Mesendoderm (in vitro differentiated cells): ENCODE measurements around the gene LATS2. TPM values are rescaled to one million over a fixed set of nuclear protein-coding genes. Genes with fewer than 3 reads are reported as not detected.

Experiments used
- DNase-seq: peaks from one replicate; pipeline ENCODE4 v3.0.0; 2013
- H2AK5ac ChIP-seq: 2 replicates; pipeline ENCODE4 v1.6.1; 2013; ENCODE audit warnings: low read length, inconsistent platforms
- H2BK120ac ChIP-seq: 2 replicates; pipeline ENCODE4 v1.6.1; 2013; ENCODE audit warnings: low read depth, mild to moderate bottlenecking, low read length, moderate library complexity, mixed read lengths
- H2BK15ac ChIP-seq: replicated peaks from 2 replicates; pipeline ENCODE4 v1.6.1; 2013; ENCODE audit warnings: low read depth, mild to moderate bottlenecking, moderate library complexity
- H2BK5ac ChIP-seq: 2 replicates; pipeline ENCODE4 v1.6.1; 2013; ENCODE audit warnings: low read length, inconsistent platforms
- H3K18ac ChIP-seq: 2 replicates; pipeline ENCODE4 v1.6.1; 2013; ENCODE audit warnings: mild to moderate bottlenecking, low read length, mixed read lengths
- H3K23ac ChIP-seq: one replicate; pipeline ENCODE4 v1.6.1; 2013; ENCODE audit warnings: low read length
- H3K27ac ChIP-seq: 2 replicates; pipeline ENCODE4 v1.5.1; 2013; ENCODE audit warnings: low read depth, mild to moderate bottlenecking, inconsistent platforms, low read length, moderate library complexity
- H3K27me3 ChIP-seq: 2 replicates; pipeline ENCODE4 v1.6.1; 2013; ENCODE audit warnings: low read length, control low read depth, mild to moderate bottlenecking, inconsistent platforms; ENCODE audit not compliant: insufficient read depth, poor library complexity
- H3K36me3 ChIP-seq: 2 replicates; pipeline ENCODE4 v1.6.1; 2013; ENCODE audit warnings: low read length, inconsistent platforms; ENCODE audit not compliant: control insufficient read depth, insufficient read depth
- H3K4ac ChIP-seq: one replicate; pipeline ENCODE4 v1.6.1; 2013; ENCODE audit warnings: low read depth, mild to moderate bottlenecking, low read length, moderate library complexity
- H3K4me1 ChIP-seq: 2 replicates; pipeline ENCODE4 v1.6.1; 2013; ENCODE audit warnings: low read depth, low read length, inconsistent platforms; ENCODE audit not compliant: control insufficient read depth
- H3K4me2 ChIP-seq: 2 replicates; pipeline ENCODE4 v1.6.1; 2013; ENCODE audit warnings: low read length
- H3K4me3 ChIP-seq: 2 replicates; pipeline ENCODE4 v1.5.1; 2013; ENCODE audit warnings: mild to moderate bottlenecking, low read length
- H3K56ac ChIP-seq: one replicate; pipeline ENCODE4 v1.6.1; 2013; ENCODE audit warnings: low read length
- H3K79me1 ChIP-seq: 2 replicates; pipeline ENCODE4 v1.6.1; 2013; ENCODE audit warnings: low read length, inconsistent platforms
- H3K79me2 ChIP-seq: 2 replicates; pipeline ENCODE4 v1.6.1; 2013; ENCODE audit warnings: mild to moderate bottlenecking, low read length; ENCODE audit not compliant: control insufficient read depth, insufficient read depth
- H3K9ac ChIP-seq: 2 replicates; pipeline ENCODE4 v1.6.1; 2013; ENCODE audit warnings: low read length, inconsistent platforms
- H4K5ac ChIP-seq: one replicate; pipeline ENCODE4 v1.6.1; 2013; ENCODE audit warnings: low read length
- H4K8ac ChIP-seq: one replicate; pipeline ENCODE4 v1.6.1; 2013; ENCODE audit warnings: low read depth, mild to moderate bottlenecking, control low read depth, low read length, moderate library complexity
- WGBS: extraction: QIAGEN DNeasy Blood & Tissue Kit; methylation state at CpG from one replicate; pipeline ENCODE4 v1.1.7; 2013; ENCODE audit warnings: low lambda C conversion rate, missing lambda C conversion rate; ENCODE audit not compliant: insufficient coverage; ENCODE audit errors: extremely low coverage; 5-methylcytosine and 5-hydroxymethylcytosine counted together
- small RNA-seq: library from polyadenylated mRNA; stranded (forward); fragments of <200 nt; extraction: miRNeasy Mini kit (QIAGEN cat#:217004); gene quantifications from one replicate; pipeline ENCODE3, GENCODE V24; 2013; ENCODE audit not compliant: insufficient read depth

The LATS2 gene

DNA sequence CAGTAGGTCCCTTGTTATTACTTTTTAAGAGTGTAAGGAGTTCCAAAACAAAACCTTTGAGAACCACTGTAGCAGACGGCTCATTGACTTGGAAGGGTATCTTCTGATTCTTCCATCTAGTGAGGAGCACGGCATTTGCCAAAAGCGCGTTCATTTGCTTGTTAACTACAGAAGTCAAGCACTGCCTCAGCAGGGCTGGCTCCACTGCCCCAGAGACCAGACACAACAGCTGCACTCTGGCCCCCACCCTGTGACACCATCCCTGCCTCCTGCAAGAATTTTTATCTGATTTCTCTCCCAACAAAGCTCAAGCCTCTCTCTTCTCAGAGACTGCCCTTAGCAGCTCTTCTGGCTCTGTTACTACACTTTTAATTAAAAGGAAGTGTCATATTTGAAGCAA is 138.1 kb downstream of the LATS2 start:
- no peaks in the 10 kb centered on the region for H3K27me3 ChIP-seq
- H2BK5ac ChIP-seq: no peak overlapping the region
- H4K5ac ChIP-seq: no peak overlapping the region
- no peak overlapping the region for H3K4me2 ChIP-seq
- H3K36me3 ChIP-seq: no peaks in the 10 kb centered on the region
- H4K8ac ChIP-seq: no peak overlapping the region
- H3K27ac ChIP-seq: no peak overlapping the region
- no peak overlapping the region for H3K9ac ChIP-seq
- no peak overlapping the region for H2BK15ac ChIP-seq
- no peak overlapping the region for H3K23ac ChIP-seq
- no peak overlapping the region for H3K56ac ChIP-seq
- no peak overlapping the region for H2BK120ac ChIP-seq
- no peaks in the 10 kb centered on the region for H3K79me1 ChIP-seq
- no peaks in the 10 kb centered on the region for H3K4me1 ChIP-seq
- no peak for DNase-seq
- no peak overlapping the region for H3K4ac ChIP-seq
- H2AK5ac ChIP-seq: no peak overlapping the region
- H3K4me3 ChIP-seq: no peak overlapping the region
- no CpG with 5 or more reads among the region's 4 CpGs for WGBS
- no peak overlapping the region for H3K18ac ChIP-seq
- H3K79me2 ChIP-seq: no peaks in the 10 kb centered on the region

Small RNA genes within 50 kb of the gene (small RNA-seq; reads per million reads assigned to genes)
- gene PPIAP27 (not detected), gene RNU4-9P (not detected)
